GM19372 (cell line): ENCODE results near the gene CAMSAP1.
"Not testable (repeated sequence)": the region's sequence is repeated elsewhere in the genome, so short reads cannot be mapped to it uniquely, and the experiment has no call there.

Experiments
- ATAC-seq: cut with Tn5 transposase; IDR thresholded peaks from one replicate; pipeline ENCODE4 v1.9.1; 2021; ENCODE audit warnings: mild to moderate bottlenecking, low read depth, moderate library complexity; ENCODE audit not compliant: unreplicated experiment

The CAMSAP1 gene

DNA sequence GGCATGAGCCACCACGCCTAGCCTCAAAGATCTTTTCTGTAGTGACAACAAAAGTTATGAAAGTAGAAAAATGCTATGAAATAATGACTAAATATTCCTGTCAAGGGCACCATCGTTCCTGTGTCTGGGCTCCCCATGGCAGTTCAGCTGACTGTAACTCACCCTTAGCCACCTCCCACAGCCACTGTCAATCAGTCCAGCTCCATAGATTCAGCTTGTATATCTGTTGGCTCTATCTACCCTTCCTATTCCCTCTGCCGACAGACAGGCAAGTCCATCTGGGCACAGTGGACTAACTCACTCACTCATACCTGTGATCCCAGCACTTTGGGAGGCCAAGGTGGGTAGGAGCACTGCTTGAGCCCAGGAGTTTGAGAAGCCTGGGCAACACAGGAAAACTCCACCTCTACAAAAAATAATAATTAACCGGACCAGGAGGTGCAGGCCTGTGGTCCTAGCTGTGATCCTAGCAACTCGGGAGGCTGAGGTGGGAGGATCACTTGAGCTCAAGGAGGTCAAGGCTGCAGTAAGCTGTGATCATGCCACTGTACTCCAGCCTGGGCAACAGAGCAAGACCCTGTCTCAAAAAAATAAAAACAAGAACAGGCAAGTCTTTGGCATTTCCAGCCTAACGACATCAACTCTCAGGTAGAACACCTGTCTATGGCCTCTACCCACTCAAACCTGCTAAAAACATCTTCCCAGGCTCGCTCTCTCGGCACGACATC is 6.2 kb downstream of the CAMSAP1 start:
- no peak for ATAC-seq

DNA sequence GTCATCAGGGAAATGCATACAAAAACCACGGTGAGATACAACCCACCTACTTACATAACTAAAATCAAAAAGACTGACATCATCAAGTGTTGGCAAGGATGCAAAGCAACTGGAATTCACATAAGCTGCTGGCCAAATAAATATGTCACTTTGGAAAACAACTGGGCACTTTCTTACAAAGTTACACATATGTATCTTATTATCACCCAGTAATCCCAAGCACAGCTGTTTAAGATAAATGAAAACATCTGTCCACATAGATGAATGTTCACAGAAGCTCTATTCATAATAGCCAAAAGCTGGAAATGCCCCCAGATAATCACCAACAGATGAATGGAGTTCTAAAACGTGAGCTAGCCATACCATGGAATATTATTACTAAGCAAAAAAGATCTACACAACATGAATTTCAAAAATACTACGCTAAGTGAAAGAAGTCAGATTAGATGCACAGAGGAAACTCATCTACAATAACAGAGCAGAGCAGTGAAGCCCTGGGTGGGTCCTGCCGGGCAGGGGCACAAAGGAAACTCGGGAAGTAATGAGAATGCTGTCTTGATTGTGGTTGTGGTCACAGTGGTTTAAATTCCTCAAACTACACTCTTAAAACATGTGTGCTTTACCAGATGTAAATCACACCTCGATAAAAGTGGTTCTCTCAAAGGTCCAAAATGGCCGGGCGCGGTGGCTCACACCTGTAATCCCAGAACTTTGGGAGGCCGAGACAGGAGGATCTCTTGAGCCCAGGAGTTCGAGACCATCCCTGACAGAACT is 8.5 kb downstream of the CAMSAP1 start:
- no peak for ATAC-seq

DNA sequence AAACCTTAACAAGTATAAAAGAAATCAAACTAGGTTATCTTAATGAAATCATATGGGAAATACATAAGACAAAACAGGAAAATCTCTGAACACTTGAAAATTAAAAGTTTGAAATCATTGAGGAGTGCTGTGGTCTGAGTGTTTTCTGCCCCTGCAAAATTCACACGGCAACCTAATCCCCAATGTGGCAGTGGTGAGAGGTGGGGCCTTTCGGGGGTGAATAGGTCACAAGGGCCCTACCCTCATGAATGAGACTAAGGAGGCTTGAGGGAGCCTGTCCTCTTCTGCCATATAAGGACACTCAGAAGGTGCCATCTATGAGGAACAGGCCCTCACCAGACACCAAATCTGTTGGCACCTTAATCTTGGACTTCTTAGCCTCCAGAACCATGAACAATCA is 10.7 kb downstream of the CAMSAP1 start:
- ATAC-seq, result no peak

DNA sequence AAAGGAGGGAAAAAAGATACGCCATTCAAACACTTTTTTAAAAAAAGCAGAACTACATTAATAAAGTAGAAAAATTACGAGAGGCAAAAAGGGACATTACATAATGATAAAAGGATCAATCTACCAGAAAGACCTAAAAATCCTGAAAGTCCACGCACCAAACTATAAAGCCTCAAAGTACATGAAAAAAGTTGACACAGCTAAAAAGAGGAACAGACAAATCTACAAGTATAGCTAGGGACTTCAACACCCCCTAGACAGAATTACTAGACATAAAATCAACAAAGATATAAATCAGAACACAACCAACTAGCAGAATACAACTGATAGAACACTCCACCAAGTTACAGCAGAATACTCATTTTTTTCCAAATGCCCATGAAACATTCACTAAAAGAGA is 11.1 kb downstream of the CAMSAP1 start:
- ATAC-seq, result no peak

DNA sequence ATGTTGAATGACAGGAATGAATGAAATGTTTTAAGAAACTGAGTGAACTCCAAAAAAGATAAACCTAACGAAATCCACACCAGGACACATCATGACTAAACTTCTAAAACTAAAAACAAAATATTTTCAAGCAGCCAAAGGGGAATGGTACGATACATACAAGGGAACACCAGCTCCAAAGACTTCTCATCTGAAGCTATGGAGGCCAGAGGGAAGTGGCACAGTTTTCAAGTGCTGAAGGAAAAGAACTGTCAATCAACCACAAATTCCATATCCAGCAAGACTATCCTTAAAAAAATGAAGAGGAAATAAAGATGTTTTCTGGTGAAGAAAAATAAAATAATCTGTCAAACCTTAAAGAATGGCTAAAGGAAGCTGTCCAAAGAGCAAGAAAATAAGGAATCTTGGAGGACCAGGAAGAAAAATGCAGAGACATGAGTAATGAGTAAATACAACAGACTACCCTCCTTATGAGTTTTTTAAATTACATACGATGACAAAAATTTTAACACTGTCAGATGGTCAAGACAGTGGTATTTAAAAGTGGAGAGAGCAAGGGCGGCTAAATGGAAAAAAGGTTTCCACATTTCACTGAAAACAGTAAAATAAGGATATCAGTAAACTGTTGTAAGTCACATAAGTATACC is 12.0 kb downstream of the CAMSAP1 start:
- ATAC-seq, result no peak

DNA sequence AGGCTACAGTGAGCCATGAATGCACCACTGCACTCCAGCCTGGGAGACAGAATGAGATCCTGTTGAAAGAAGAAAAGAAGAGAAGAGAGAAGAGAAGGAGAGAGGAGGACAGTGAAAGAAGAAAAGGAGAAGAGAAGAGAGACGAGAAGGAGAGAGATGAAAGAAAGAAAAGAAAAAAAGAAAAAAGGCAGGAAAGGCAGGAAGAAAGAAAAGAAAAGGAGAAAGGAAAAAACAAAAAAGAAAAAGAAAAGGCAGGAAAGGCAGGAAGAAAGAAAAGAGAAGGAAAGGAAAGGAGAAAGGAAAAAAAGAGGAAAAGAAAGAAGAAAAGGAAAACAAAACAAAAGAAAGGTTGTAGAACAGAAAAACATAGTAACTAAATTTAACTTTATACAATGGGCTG is 14.2 kb downstream of the CAMSAP1 start:
- no peak for ATAC-seq

DNA sequence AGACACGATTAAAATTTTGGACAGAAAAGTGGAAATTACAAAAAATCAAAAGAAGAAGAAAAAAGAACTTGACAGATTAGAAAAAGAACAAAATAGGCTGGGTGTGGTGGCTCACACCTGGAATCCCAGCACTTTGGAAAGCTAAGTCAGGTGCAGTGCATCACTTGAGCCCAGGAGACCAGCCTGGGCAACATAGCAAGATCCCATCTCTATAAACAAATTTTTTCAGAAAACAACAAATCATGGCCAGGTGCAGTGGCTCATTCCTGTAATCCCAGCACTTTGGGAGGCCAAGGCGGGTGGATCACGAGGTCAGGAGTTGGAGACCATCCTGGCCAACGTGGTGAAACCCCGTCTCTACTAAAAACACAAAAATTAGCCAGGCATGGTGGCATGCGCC is 15.0 kb downstream of the CAMSAP1 start:
- not testable (repeated sequence) for ATAC-seq

DNA sequence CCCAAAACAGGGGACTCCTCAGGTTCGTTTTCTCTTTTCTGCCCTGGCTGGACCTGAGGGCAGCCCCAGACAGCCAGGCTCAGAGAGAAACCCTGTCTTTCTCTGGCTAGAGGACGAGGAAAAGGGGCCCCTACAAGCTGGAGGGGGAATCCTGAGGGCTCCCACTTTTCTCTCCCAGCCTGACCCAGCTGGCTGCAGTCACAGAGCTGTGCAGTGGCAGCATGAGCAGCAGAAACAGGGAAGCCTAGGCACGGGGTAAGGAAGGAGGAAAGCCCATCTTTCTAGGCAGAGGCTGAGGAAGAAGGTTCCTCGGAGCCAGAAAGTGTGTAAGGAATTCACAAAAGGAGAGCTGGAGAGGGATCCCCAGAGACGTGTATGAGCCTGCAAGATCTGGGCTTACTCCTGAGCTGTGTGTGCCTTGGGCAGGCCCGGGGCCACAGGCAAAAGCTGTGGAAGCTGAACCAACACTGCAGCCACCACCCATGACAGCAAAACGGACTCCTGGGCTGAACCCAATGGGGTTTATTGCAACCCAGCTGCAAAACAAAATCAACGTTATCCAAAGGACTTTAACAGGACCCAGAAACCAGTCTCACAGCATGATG is 16.2 kb downstream of the CAMSAP1 start:
- ATAC-seq, result no peak

DNA sequence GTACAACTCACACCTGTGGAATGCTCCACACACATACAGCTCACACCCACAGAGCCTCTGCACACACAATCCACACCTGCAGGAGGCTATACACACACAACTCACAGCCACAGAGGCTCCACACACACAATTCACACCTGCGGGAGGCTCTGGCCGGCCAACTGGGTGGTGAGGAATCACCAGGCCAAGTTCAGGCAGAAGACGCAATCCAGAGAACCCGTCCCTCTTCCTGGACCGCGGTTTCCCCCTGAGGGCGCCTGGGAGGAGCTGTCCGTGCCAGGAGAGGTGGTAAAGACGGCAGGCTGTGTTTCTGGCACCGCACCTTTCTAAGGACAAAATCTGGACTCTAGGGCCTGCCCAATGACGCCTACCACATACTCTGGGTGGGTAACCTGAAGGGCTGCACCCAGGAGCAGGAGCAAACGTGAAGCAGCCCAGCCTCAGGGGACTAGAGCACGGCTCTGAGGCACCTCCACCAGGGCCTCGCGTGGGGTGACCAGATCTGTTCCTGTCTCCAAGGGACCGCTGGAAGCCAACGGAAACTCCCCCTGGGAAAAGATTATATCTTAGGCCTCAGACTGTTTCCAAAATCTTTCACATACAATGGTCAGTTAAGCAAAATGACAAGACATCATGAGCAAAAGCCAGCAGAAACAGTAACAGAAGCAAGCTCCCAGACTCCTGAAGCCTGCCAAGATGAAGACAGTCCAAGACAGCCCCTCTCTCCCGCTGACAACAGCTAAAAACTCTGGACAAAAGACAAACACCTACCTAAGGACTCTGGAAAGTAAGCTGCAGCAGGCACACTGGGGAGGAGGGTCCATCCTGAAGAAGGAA is 16.9 kb downstream of the CAMSAP1 start:
- ATAC-seq, result no peak

DNA sequence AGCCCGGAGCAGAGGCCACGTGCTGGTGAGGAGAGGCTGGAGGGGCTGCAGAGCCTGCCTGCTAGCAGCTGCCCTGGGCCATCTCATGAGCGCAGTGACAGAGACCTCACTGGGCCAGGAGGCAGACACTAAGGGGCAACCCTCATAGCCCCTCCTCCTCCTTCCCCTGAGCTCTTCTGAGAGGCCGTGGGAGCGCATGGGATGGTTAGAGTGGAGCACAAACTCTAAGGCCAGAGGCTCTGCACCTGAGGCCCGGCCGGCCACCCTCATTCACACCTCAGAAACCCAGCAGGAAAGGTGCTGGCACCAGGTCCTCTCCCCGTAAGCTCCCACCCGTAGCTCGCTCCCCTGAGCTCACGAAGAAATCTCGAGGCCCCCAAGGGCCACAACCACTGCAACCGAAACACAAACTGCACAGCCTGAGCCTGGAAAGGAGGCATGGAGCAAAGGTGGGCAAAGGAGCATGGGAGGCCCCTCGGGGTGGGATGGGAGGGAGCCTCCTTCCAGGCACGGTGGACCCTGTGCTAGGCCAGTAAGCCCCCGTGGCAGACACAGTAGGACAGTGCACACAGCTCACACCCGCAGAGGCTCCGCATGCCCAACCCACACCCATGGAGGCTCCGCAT is 17.7 kb downstream of the CAMSAP1 start:
- no peak for ATAC-seq

DNA sequence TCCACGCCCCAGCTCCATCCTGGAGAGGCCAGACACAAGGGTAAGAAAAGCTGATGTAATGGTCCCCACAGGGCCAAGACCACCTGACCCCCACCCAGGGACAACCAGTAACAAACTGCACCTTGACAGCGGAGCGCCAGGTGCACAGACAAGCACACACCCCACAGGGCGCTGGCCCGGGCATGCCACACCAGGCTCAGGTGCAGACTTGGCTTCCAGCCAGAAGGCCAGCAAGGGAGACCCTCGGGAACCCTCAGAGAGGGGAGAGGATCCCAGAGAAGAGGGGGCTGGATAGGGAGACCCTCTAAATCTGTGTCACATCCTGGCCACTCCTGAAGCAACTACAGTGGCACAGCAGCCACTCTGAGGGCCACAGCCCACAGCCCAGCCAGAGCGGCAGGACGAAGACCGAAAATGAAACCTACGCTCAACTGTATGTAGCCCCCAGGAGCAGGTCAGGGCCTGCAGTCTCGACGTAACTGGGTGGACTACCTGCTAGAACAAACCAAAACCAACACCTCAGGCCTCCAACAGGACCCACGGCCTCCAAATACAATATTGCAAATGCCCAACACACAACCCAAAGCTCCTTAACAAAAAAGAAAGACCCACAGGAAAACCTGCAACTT is 18.5 kb downstream of the CAMSAP1 start:
- no peak for ATAC-seq

DNA sequence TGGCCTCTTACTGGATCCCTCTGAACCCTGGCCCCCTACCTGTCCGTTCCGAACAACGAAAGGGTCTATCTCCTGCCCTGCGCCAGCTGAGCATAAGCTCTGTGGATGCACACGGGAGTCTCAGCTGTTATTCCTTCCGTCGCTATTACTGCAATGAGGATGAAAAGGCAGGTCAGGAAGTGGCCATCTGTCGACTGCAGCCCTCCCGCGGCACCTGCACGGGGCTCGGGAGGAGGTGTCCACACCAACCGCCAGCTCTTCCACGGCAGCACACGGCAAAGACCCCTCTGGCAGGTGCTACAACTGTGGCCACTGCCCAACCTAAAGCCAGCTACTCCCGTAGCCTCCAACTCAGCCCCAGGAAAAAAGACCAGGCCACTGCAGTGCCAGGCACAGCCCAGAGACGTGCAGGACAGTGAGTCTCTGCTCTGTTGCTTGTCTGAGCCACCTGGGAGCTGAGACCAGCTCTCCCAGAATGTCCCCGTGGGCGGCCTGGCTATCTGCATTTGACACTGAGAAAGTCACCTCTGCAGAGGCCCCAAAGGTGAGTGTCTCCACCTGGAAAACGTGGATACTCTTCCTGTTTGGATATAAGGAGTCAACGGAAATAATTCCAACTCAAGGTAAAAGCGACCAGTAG is 19.1 kb downstream of the CAMSAP1 start:
- ATAC-seq, result no peak

DNA sequence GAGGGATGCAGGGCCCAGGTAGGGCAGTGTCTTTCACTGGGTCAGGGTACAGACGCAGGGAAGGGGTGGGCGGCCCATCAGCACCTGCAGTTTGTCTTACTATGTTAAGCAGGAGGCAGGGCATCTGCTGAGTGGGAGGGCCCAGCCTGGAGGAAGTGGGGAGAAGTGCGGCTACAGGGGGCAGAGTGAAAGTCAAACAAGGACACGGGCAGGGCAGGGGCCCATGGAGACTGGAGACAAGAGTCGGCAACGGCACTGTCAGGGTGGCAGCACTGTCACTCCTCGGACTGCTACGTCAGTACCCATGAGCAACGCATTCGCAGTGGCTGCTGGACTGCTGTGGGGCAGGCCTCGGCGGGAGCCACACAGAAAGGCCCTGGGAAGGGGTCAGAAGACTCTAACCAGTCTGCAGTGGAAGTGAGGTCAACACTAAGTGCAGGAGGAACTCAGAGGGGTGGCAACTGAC is 19.7 kb downstream of the CAMSAP1 start:
- ATAC-seq, result no peak

DNA sequence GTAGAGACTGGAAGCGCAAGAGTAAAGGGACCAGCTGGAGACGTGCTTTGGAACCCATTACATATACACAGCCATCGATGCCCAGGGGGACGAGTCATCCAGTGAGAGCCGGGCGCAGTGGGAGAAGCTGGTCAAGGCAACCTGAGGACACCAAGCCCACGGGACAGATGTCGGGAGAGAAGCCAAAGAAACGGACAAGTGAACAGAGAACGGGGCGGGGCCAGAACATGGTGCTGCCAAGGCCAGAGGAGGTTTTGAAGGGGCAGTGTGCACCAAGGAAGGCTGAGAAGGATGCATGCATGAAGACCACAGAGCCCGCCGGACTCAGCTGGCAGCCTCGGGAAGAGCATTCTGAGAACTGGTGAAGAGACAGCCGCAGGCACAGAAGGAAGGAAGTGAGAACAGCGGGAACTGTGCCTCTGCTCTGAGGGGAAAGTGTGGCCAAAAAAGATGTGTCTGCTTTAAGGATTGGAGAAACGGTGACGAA is 20.3 kb downstream of the CAMSAP1 start:
- ATAC-seq, result no peak

DNA sequence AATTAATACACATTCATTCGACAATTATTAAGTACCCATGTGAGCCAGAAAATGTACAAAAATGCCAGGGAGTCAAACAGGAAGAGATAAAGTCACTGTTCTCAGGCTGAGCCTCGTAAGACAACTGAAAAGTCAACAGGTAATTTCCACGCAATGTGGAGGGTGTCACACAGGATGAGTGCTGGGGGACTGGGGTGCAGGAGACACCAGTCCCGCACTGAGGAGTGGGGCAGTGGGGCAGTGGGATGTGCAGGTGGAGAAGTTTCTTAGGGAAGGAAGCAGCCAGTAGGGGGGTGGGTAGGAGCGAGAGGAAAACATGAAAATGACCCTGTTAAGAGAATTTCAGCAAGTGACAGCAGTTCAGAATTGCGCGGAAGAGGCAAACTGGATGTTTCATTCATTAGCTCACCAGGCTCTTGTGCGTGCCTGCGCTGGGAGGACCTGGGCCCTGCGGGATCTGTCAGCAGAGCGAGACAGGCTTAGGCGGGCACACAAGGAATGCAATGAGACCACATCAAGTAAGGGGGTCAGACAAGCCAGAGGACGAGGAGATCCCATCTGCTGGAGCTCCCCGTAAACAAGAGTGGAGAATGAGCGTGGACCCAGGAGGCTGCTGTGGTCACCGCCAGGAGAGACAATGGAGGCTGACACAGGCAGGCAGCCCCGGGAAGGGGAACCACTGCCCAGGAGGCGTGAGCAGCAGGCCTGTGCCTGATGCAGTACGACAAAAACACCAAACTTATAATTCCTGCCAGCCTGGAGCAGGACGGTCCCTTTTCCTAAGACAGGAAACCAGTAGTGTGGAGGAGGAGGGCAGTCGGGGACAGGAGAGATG is 21.0 kb downstream of the CAMSAP1 start:
- ATAC-seq, result no peak

DNA sequence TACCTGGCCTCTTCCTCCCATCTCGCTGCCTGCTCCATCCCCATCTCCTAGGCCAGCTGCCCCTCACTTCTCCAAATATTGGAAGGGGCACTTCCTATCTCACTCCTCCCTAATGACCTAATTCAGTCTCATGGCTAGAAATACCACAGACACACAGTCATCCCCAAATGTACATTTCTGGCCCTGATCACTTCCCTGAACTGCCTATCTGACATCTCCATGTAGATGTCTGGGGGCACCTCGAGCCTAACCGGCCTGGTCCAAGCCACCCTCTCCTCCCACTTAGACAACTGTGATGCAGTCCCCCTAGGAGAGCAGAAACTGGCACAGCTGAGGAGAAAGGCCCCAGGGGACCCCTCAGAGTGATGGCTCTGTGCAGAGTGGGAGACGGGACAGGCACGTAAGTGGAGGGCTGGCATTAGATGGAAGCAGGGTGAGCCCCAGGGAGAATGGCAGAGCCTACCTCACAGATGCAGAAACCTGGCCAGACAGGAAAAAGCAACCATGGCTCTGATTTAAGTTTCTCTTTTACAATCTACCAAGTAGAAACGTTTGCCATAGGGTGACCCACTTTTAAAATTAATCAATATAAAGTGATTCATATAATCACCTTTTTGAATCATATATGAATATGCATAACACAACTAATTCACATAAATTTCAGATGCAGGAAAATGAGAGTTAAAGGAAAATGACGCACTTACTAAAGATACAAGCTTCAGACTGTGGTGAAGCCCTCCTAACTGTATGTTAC is 22.1 kb downstream of the CAMSAP1 start:
- ATAC-seq, result no peak
